HG03354 (cell line): ENCODE data around the gene SLFNL1.

Source experiments
- ATAC-seq: cut with Tn5 transposase; IDR thresholded peaks from one replicate; pipeline ENCODE4 v1.9.1; 2021; ENCODE audit warnings: mild to moderate bottlenecking; ENCODE audit not compliant: unreplicated experiment, poor library complexity, severe bottlenecking

Gene SLFNL1

GRCh38 chr1:40973912-40974311 is 47.6 kb downstream of the SLFNL1 start:
- no peak for ATAC-seq

GRCh38 chr1:40971966-40972365 is 49.6 kb downstream of the SLFNL1 start:
- no peak for ATAC-seq

- ATAC-seq, result no peak
These were observed 52.1 kb downstream of the SLFNL1 start for GRCh38 chr1:40969445-40969844.

- ATAC-seq, result no peak
These were observed 55.1 kb downstream of the SLFNL1 start for GRCh38 chr1:40966417-40966816.
